Stimulated activated CD8-positive, alpha-beta memory T cell treated with anti-CD3 and anti-CD28 coated beads, Interleukin-4, amount 100 ng/mL, for 4 hours (primary cell): ENCODE results near the gene IMPDH1.

Source experiments
- DNase-seq, 2 donors: peaks; one replicate each; pipeline ENCODE4 v3.0.0-alpha.2; 2020; ENCODE audit warnings: low read depth in 2 of 2, low spot score in 1 of 2

Gene IMPDH1

GRCh38 chr7:128389618-128390329 lies 20.0 kb downstream of the IMPDH1 start:
- no peak for DNase-seq

DNA sequence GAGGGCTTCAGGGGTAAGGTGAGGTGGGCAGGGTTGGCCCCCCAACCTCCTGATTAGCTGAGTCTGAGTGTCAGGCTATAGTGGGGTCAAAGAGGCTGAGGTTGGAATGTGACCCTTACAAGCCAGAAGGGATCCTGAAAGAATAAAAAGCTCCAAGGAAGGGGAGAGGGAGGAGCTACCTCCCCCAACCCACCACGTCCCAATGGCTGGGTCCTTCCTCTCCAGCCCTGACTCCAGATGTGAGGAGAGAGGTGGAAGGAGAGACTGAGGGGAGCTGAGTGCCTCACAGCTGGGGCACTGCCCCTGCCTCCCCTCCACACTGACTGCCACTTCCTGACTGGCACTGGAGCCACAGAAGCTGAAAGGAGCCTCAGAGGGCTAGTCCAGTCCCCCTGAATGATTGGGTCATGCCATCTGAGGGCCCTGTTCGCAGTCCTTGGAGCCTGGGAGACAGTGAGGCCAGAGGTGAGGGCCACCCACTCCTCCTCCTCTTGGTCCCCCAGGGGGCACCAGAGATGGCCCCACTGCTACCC lies 20.6 kb downstream of the IMPDH1 start:
- no peak for DNase-seq

GRCh38 chr7:128388145-128388485 lies 21.7 kb downstream of the IMPDH1 start:
- DNase-seq: no peak

- DNase-seq: peak; percentile 32 to 48
Observed at GRCh38 chr7:128387216-128388144, 22.3 kb downstream of the IMPDH1 start.

- no peak for DNase-seq
Observed at GRCh38 chr7:128385988-128386925, 23.5 kb downstream of the IMPDH1 start.

GRCh38 chr7:128384726-128385125 lies 25.1 kb downstream of the IMPDH1 start:
- DNase-seq: no peak

DNA sequence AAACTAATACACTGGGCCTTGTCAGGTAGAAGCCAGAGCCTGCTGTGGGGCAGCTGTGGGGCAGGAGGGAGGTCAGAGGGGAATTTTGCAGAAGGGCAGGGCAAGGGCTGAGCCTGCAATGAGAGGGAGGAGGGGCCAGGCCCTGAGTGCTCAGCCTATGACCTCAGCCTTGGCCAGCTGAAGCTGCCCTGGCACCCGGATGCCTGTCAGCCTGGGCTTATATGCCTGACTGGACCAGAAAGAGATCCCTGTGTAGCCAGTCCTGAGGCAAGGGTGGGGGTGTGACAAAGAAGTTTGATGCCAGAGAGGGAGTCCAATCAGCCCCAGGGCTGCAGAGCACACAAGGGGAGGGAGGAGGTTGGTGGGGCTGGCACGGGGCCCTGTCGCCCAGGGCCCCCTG lies 26.0 kb downstream of the IMPDH1 start:
- DNase-seq: no peak

GRCh38 chr7:128381161-128381821 lies 28.5 kb downstream of the IMPDH1 start:
- no peak for DNase-seq

DNA sequence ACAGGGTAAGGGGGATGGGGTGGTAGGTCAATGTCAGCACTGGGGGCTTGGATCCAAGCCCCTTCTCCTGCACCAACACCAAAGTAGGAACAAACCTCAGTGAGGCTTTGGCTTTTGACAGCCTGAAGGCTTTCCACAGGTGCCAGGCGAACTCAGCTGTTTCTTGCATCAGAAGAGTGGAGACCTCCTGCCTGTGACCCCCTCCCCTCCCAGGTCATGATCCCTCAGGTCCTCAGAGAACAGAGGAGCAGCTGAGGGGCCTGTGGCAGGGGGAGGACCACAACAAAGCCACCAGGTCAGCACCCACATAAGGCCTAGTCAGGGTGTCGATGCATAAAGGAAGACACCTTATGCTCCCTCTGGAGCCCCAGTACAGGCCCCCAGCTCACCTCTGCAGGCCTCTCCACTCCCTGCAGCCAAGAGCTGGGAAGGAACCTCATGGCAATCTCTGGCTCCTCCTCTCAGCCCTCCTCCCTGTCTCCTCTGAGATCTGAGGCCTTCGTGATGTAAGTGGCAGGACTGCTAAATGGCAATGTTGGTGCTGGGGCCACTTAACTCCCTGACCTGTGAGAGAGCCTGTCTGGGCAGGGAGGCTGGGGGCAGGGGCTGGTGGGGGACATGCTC lies 29.2 kb downstream of the IMPDH1 start:
- no peak for DNase-seq

GRCh38 chr7:128379900-128380479 lies 29.8 kb downstream of the IMPDH1 start:
- DNase-seq: no peak

- no peak for DNase-seq
Observed at GRCh38 chr7:128378637-128379036, 31.1 kb downstream of the IMPDH1 start.

DNA sequence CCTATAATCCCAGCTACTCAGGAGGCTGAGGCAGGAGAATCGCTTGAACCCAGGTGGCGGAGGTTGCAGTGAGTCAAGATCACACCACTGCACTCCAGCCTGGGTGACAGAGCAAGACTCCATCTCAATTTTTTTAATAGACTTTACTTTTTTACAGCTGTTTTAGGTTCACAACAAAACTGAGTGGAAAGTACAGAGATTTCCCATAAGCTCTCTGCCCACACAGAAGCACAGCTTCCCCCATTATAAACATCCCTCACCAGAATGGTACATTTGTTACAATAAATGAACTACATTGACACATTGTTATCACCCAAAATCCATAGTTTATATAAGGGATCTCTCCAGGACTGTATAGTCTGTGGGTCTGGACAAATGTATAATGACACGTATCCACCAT lies 33.7 kb downstream of the IMPDH1 start:
- no peak for DNase-seq

DNA sequence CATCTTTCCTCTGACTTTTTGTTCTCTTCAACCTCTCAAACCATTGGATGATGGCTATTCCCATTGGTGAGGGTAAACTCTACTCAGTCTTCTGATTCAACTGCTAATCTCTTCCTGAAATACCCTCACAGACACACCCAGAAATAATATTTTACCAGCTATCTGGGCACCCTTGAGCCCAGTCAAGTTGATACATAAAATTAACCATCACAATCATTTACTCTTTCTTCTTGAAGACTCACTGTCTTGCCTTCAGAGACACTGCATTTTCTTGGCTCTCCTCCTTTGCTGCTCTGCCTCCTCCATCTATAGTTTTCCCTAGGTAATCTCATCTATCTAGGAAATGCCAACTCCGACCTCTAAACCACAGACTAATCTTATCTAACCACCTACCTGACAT lies 35.7 kb downstream of the IMPDH1 start:
- no peak for DNase-seq

GRCh38 chr7:128373606-128374005 lies 36.2 kb downstream of the IMPDH1 start:
- DNase-seq: no peak

- no peak for DNase-seq
Observed at GRCh38 chr7:128370491-128370890, 39.3 kb downstream of the IMPDH1 start.

DNA sequence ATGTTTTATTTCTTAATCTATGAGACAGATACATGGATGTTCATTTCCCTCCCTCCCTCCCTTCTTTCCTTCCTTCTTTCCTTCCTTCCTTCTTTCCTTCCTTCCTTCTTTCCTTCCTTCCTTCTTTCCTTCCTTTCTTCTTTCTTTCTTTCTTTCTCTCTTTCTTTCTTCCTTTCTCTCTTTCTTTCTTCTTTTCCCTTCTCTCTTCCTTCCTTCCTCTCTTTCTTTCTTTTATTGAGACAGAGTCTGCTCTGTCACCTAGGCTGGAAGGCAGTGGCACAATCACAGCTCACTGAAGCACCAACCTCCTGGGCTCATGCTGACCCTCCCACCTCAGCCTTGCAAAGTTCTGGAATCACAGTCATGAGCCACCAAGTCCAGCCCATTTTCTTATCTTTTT lies 42.8 kb downstream of the IMPDH1 start:
- DNase-seq: no peak

DNA sequence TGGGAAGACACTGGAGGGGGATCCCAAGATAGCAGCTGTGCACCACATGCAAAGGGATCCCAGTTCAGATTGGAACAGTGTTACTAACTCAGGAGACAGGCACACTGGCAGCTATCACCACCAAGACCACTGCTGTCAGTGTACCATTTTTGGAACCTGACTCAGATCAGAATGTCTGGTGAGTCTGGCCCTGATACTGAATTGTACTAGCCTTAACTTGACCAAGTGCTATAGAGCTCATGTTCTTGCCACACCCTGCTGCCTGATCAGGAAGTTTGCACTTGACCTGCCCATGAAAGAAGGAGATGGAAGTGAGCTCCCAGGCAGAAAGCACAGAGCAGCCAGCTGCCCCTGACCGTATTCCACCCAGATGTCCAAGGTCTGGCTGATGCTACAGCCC lies 43.5 kb downstream of the IMPDH1 start:
- no peak for DNase-seq

DNA sequence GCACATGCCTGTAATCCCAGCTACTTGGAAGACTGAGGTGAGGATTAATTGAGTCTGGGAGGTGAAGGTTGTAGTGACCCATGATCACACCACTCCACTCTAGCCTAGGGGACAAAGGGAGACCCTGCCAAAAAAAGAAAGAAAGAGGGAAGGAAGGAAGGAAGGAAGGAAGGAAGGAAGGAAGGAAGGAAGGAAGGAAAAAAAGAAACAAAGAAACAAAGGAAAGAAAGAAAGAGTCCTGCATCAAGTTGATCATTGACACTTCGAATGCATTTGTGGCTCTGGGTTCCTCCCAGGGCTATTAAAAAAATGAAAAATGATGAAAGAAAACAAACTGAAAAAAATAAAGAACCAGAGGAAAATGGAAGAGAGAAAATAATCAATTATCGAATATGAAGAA lies 44.4 kb downstream of the IMPDH1 start:
- DNase-seq: no peak

GRCh38 chr7:128364166-128364870 lies 45.5 kb downstream of the IMPDH1 start:
- DNase-seq: no peak
